Astrocyte (in vitro differentiated cells and primary cell): Measurements from ENCODE around the gene ELP4.

Experiments used
- CTCF ChIP-seq: IDR thresholded peaks from 2 replicates; pipeline ENCODE4 v1.5.1; 2011; ENCODE audit warnings: low read depth, mild to moderate bottlenecking, inconsistent platforms, low read length, moderate library complexity; ENCODE audit not compliant: insufficient read depth
- EZH2 ChIP-seq: IDR thresholded peaks from 2 replicates; pipeline ENCODE4 v1.6.1; 2012; ENCODE audit warnings: mild to moderate bottlenecking, low read length, inconsistent platforms; ENCODE audit not compliant: insufficient read depth

- no peak for TF ChIP-seq EZH2
- TF ChIP-seq CTCF: no peak
Measured at GRCh38 chr11:31692466-31692865, 182.9 kb downstream of the ELP4 start.
